Measurements from ENCODE around the gene LMAN1.

GRCh38 chr18:59308938-59309260 is 50.2 kb downstream of the LMAN1 start:
- TF ChIP-seq CTCF (tag by site-specific recombination; IDR thresholded peaks at IDR 0.05) (no peak), ZNF626 (tag by site-specific recombination; IDR thresholded peaks at IDR 0.05) (no peak), ZNF580 (tag by site-specific recombination; IDR thresholded peaks at IDR 0.05) (no peak), WT1 (tag by site-specific recombination; IDR thresholded peaks at IDR 0.05) (no peak), FEZF1 (tag by site-specific recombination; IDR thresholded peaks at IDR 0.05) (no peak), ZNF350 (tag by site-specific recombination; IDR thresholded peaks at IDR 0.05) (no peak), ZNF23 (tag by site-specific recombination; IDR thresholded peaks at IDR 0.05; ENCODE audit: borderline replicate concordance) (no peak), ZBTB20 (tag by site-specific recombination; IDR thresholded peaks at IDR 0.05) (no peak), GLI4 (tag by site-specific recombination; IDR thresholded peaks at IDR 0.05) (no peak), KLF10 (tag by site-specific recombination; IDR thresholded peaks at IDR 0.05) (no peak), PRDM10 (tag by site-specific recombination; IDR thresholded peaks at IDR 0.05) (no peak), ZNF596 (tag by site-specific recombination; IDR thresholded peaks at IDR 0.05) (no peak), AEBP2 (tag by site-specific recombination; IDR thresholded peaks at IDR 0.05; ENCODE audit: borderline replicate concordance) (no peak), ZIC2 (tag by site-specific recombination; IDR thresholded peaks at IDR 0.05) (no peak)
